HepG2 (cell line): Measurements from ENCODE around the gene BGN. TPM values are rescaled to one million over a fixed set of nuclear protein-coding genes. Genes with fewer than 3 reads are reported as not detected.

Experiments used
- ATAC-seq: fragments of 200-7000 bp; cut with Tn5 transposase; 3 replicates; pipeline ENCODE4 v1.9.1; 2020; ENCODE audit warnings: mild to moderate bottlenecking, moderate library complexity
- BruUV-seq: library from RNA; stranded (reverse); fragments of 400-500 nt; replicated peaks from 2 replicates; lab custom pipeline; 2021; lab: Mats Ljungman, UMichigan
- CTCF ChIA-PET: fragments of 300-600 bp; formaldehyde crosslinking; extraction: SDS; loops from one replicate; lab custom pipeline; 2021; ENCODE audit warnings: low total read pairs, inconsistent platforms, low intra/inter-chr PET ratio; lab: Yijun Ruan, JAX
- POLR2A ChIA-PET: fragments of 350-600 bp; sonication (Branson Sonifier 250); formaldehyde crosslinking; loops from one replicate; lab custom pipeline; 2020; ENCODE audit warnings: antibody characterized with exemption, inconsistent platforms; lab: Yijun Ruan, JAX
- DNase-seq: peaks from one replicate; pipeline ENCODE4 v3.0.0-alpha.2; 2015; ENCODE audit warnings: low spot score
- FAIRE-seq: peaks from 3 replicates; lab custom pipeline; 2011; peaks lifted over from hg19 to GRCh38; lab: Jason Lieb, UNC
- H2AFZ ChIP-seq: one replicate; pipeline ENCODE4 v1.6.1; 2011; ENCODE audit warnings: low read length, inconsistent platforms
- H3K27ac ChIP-seq: fragments of 300-600 bp; 3 replicates; pipeline ENCODE4 v1.8.0; 2011; ENCODE audit warnings: mixed run types, mild to moderate bottlenecking, mixed read lengths, low read length, inconsistent platforms; ENCODE audit not compliant: insufficient read depth; ENCODE audit errors: extremely low read length
- H3K27me3 ChIP-seq, 2 experiments: fragments of 200-600 bp in 1 of 2; 2 replicates in 1 of 2; 3 replicates in 1 of 2; pipeline versions ENCODE4 v1.6.0 to v1.8.0; 2011; ENCODE audit warnings: low read length in 2 of 2, mild to moderate bottlenecking in 2 of 2, moderate library complexity in 2 of 2, inconsistent platforms in 1 of 2; ENCODE audit not compliant: insufficient read depth in 2 of 2, control insufficient read depth in 1 of 2
- H3K36me3 ChIP-seq, 2 experiments: fragments of 200-600 bp in 1 of 2; replicated peaks in 1 of 2; 2 replicates in 1 of 2; 3 replicates in 1 of 2; pipeline versions ENCODE4 v1.5.1 to v1.8.0; 2011; ENCODE audit warnings: low read length in 2 of 2, inconsistent platforms in 1 of 2; ENCODE audit not compliant: insufficient read depth in 2 of 2, control insufficient read depth in 1 of 2
- H3K4me1 ChIP-seq: 2 replicates; pipeline ENCODE4 v1.5.1; 2012; ENCODE audit warnings: low read length, inconsistent platforms; ENCODE audit not compliant: insufficient read depth
- H3K4me2 ChIP-seq: 2 replicates; pipeline ENCODE4 v1.6.0; 2011; ENCODE audit warnings: low read depth, low read length, inconsistent platforms
- H3K4me3 ChIP-seq, 3 experiments: fragments of 200-600 bp in 1 of 3; sonication (generic), shearing (Covaris generic) in 1 of 3; replicated peaks in 1 of 3; 2 replicates each; pipeline ENCODE4 v1.5.1; 2011 to 2016; ENCODE audit warnings: low read length in 3 of 3, inconsistent platforms in 2 of 3, low read depth in 2 of 3, mild to moderate bottlenecking in 2 of 3, control low read depth in 1 of 3, mixed read lengths in 1 of 3; ENCODE audit not compliant: insufficient read depth in 1 of 3
- H3K79me2 ChIP-seq: one replicate; pipeline ENCODE4 v1.6.1; 2011; ENCODE audit warnings: low read length, inconsistent platforms; ENCODE audit not compliant: insufficient read depth
- H3K9ac ChIP-seq: 2 replicates; pipeline ENCODE4 v1.6.0; 2011; ENCODE audit warnings: mild to moderate bottlenecking, low read depth, low read length, inconsistent platforms; ENCODE audit not compliant: insufficient read depth
- H3K9me3 ChIP-seq: 2 replicates; pipeline ENCODE4 v1.5.1; 2012; ENCODE audit warnings: mild to moderate bottlenecking, low read length
- H4K20me1 ChIP-seq: 2 replicates; pipeline ENCODE4 v1.6.0; 2011; ENCODE audit warnings: inconsistent platforms, mild to moderate bottlenecking, low read length, moderate library complexity; ENCODE audit not compliant: insufficient read depth
- CHCHD3 ChIP-seq: sonication (generic); formaldehyde crosslinking; IDR thresholded peaks from 2 replicates; pipeline ENCODE4 v1.8.0; 2022; ENCODE audit warnings: mild to moderate bottlenecking, missing genetic modification reagents, moderate library complexity
- CSRNP2 ChIP-seq: sonication (generic); formaldehyde crosslinking; conservative IDR thresholded peaks from 2 replicates; pipeline ENCODE4 v1.8.0; 2022; ENCODE audit warnings: low read depth, missing genetic modification reagents
- DMAP1 ChIP-seq: IDR thresholded peaks from 2 replicates; pipeline ENCODE4 v1.6.1; 2016
- ELF4 ChIP-seq: sonication (generic); formaldehyde crosslinking; IDR thresholded peaks from 2 replicates; pipeline ENCODE4 v1.5.0; 2020; ENCODE audit warnings: missing genetic modification reagents, mild to moderate bottlenecking, moderate library complexity, borderline replicate concordance
- FOXK1 ChIP-seq: sonication (generic); formaldehyde crosslinking; IDR thresholded peaks from 2 replicates; pipeline ENCODE4 v1.4.0; 2020; ENCODE audit warnings: low read depth, missing genetic modification reagents, borderline replicate concordance
- SRSF4 ChIP-seq: fragments of 200-400 bp; formaldehyde crosslinking; IDR thresholded peaks from one replicate; pipeline ENCODE4 v1.6.1; 2018; ENCODE audit warnings: mild to moderate bottlenecking, low read depth, low read length, moderate library complexity; ENCODE audit not compliant: poor library complexity, severe bottlenecking
- TCF12 ChIP-seq, 2 experiments: fragments of 450-650 bp in 1 of 2; sonication (generic) in 1 of 2; formaldehyde crosslinking in 1 of 2; IDR thresholded peaks; 2 replicates each; pipeline versions ENCODE4 v1.6.1 to v1.8.0; 2017 to 2022; ENCODE audit warnings: antibody characterized with exemption in 1 of 2, mild to moderate bottlenecking in 1 of 2, missing genetic modification reagents in 1 of 2, moderate library complexity in 1 of 2
- ZBTB3 ChIP-seq: sonication (generic); formaldehyde crosslinking; IDR thresholded peaks from 2 replicates; pipeline ENCODE4 v1.4.0; 2020; ENCODE audit warnings: low read depth, mild to moderate bottlenecking, moderate library complexity, missing genetic modification reagents, borderline replicate concordance
- ZNF230 ChIP-seq: sonication (generic); formaldehyde crosslinking; IDR thresholded peaks from 2 replicates; pipeline ENCODE4 v1.4.0; 2020; ENCODE audit warnings: mild to moderate bottlenecking, missing genetic modification reagents
- ZNF547 ChIP-seq: sonication (generic); formaldehyde crosslinking; IDR thresholded peaks from 2 replicates; pipeline ENCODE4 v1.5.1; 2020; ENCODE audit warnings: mild to moderate bottlenecking, missing genetic modification reagents
- ZNF607 ChIP-seq: sonication (generic); formaldehyde crosslinking; IDR thresholded peaks from 2 replicates; pipeline ENCODE4 v1.5.1; 2020; ENCODE audit warnings: missing genetic modification reagents, mild to moderate bottlenecking, borderline replicate concordance
- ZNF674 ChIP-seq: sonication (generic); formaldehyde crosslinking; IDR thresholded peaks from 2 replicates; pipeline ENCODE4 v1.5.0; 2020; ENCODE audit warnings: low read depth, mild to moderate bottlenecking, missing genetic modification reagents
- ZNF703 ChIP-seq: sonication (generic); formaldehyde crosslinking; IDR thresholded peaks from 2 replicates; pipeline ENCODE4 v1.5.1; 2020; ENCODE audit warnings: missing genetic modification reagents, mild to moderate bottlenecking, moderate library complexity, borderline replicate concordance
- ZSCAN5A ChIP-seq: sonication (generic); formaldehyde crosslinking; IDR thresholded peaks from 2 replicates; pipeline ENCODE4 v1.8.0; 2022; ENCODE audit warnings: mild to moderate bottlenecking, missing genetic modification reagents, borderline replicate concordance
- WGBS: methylation state at CpG from one replicate; pipeline ENCODE4 v1.1.6; 2017; ENCODE audit warnings: low lambda C conversion rate; 5-methylcytosine and 5-hydroxymethylcytosine counted together
- in situ Hi-C: cut with HindIII; loops from 2 replicates; pipeline ENCODE4 v1.10.0; 2017; ENCODE audit warnings: low pct_unique_long_range_greater_than_20kb; ENCODE audit not compliant: extremely low pct_ligation_motif_present
- intact Hi-C: fragments of 100-400 bp; cut with micrococcal nuclease; formaldehyde crosslinking; loops from one replicate; pipeline ENCODE4 v1.10.0; 2022; ENCODE audit not compliant: unreplicated experiment
- polyA plus RNA-seq, 8 experiments: library from polyadenylated mRNA; depleted of rRNA in 3 of 8; stranded (reverse) in 7 of 8; unstranded in 1 of 8; fragments of >200 nt; fragmentation: Illumina TruSeq in 4 of 8; extraction: Trizol in 4 of 8; gene quantifications; 2 replicates each; pipeline versions ENCODE4 v1.2.1 to v1.2.3, GENCODE V29; 2011 to 2016; ENCODE audit warnings: low read depth in 4 of 8, missing spikeins in 1 of 8, mixed read lengths in 1 of 8; ENCODE audit not compliant: insufficient read depth in 1 of 8
- total RNA-seq, 5 experiments: library from RNA; depleted of rRNA; stranded (reverse); fragments of >200 nt; fragmentation: Illumina TruSeq; extraction: Trizol; gene quantifications; 2 replicates each; pipeline ENCODE4 v1.2.3, GENCODE V29; 2016; ENCODE audit warnings: low read depth in 1 of 5
- TF ChIP-seq, protein P1 (sequence below): sonication (generic); formaldehyde crosslinking; IDR thresholded peaks from 2 replicates; pipeline ENCODE4 v1.5.1; 2020; ENCODE audit warnings: missing genetic modification reagents, mild to moderate bottlenecking, borderline replicate concordance

Gene BGN
- total and polyA plus RNA-seq, 2 of the 13 experiments (the other 11 are each of a cell fraction or from before 2014, with no cell fraction given), result 0.18 to 0.63 TPM

- TF ChIP-seq ZNF703 (CRISPR knock-in tag) (no peak), CHCHD3 (no peak), SRSF4 (no peak), ELF4 (CRISPR knock-in tag) (no peak), ZNF230 (CRISPR knock-in tag) (no peak), DMAP1 (no peak), FOXK1 (CRISPR knock-in tag) (no peak)
- TF ChIP-seq, protein P1, sequence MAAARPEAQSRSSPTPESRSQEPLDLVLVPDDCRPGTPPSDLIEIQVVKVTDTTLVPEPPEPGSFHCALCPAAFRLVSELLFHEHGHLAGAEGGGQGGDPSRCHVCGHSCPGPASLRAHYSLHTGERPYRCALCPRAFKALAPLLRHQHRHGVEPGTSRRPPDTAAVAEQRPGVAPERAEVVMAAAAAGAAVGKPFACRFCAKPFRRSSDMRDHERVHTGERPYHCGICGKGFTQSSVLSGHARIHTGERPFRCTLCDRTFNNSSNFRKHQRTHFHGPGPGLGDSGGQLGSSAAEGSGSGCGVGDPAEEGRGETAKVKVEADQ (CRISPR knock-in tag), result no peak
- TF ChIP-seq, all 625 proteins: peak for 0
Observed at GRCh38 chrX:153502131-153502530, 7.4 kb downstream of the BGN start (continued).

DNA sequence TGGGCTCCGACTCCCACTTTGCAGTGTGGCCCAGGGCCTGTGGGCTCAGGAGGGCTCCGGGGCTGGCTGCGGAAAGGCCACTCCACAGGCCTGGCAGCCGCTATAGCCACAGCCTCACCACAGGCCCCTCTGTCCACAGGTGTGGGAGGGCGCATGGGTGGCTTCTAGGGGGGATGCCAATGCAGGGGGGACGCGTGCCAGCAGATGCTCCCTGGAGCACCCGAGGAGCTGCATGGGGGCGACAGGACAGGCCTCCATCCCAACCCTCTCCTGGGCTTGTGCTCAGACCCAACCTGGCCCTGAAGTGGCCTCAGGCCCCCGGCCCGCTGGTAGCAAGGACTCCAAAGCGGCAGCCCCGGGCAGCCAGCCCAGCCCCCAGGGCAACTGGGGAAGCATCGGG lies 8.0 kb downstream of the BGN start:
- no peaks in the 10 kb centered on the region for H3K36me3 ChIP-seq
- H3K4me3 ChIP-seq, result no peak overlapping the region
- no peak for TF ChIP-seq TCF12 (IDR thresholded peaks at IDR 0.05)
- no peak for TF ChIP-seq TCF12 (CRISPR knock-in tag; IDR thresholded peaks at IDR 0.05)
- no peak for TF ChIP-seq ZBTB3
- TF ChIP-seq ZNF607 (CRISPR knock-in tag), result no peak
- TF ChIP-seq CSRNP2 (CRISPR knock-in tag), result no peak
- no peak for TF ChIP-seq ZNF547 (CRISPR knock-in tag)
- no peak for TF ChIP-seq ZNF674
- no peak for TF ChIP-seq ZSCAN5A (CRISPR knock-in tag)
- ChIA-PET POLR2A (no interaction called here), CTCF (no interaction called here)
- H4K20me1 ChIP-seq, result no peaks in the 10 kb centered on the region
- DNase-seq (no peak), FAIRE-seq (no peak), ATAC-seq (no peak)
- no TSS peak for BruUV-seq
- H3K27me3 ChIP-seq, result no peaks in the 10 kb centered on the region
- no peak overlapping the region for H3K27ac ChIP-seq
- no peaks in the 10 kb centered on the region for H3K79me2 ChIP-seq
- H3K9me3 ChIP-seq, result no peaks in the 10 kb centered on the region
- in situ Hi-C loops, result loop anchor here (10.0 kb wide), 1 partner anchor 48 kb away; no protein-coding TSS in a partner anchor
- H3K9ac ChIP-seq, result no peak overlapping the region
- no peaks in the 10 kb centered on the region for H3K4me1 ChIP-seq
- H3K4me2 ChIP-seq, result no peak overlapping the region
- no CpG with 5 or more reads among the region's 14 CpGs for WGBS
- no peak overlapping the region for H2AFZ ChIP-seq
- intact Hi-C loops, result no loop called here
